ENCODE measurements around the gene BCL7C.

DNA sequence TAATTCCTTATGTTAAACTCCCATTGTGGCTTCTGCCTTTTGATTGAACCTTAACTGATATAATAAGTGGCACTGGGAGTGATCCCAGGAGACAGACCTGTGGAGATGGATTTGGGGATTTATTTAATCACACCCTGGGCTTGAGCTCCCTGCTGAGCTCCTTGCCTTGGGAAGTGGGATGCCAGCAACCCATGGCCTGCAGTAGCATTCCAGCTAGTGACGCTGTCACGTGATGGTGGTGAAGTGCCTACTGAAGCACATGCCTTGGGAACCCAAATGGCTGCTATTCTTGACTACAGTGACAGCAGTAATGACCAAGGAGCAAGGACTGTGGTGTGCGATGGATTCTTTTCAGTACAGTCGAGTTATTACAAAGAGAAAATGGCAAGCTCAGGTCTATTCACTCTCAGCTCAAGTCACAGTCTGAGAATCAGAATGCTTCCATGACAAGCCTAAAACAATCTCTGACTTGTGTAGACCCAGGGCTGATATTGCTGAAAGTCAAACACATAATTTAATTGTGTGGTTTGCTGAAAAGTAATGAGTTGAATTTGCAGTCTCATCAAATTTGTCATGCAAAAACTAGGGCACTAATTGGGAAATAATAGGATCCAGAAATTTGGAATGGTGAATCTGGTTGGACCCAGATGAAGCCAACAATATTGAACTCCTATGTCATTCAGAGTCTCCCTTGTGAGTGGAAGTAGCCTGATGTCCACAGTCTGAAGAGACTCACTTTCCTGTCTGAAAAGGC, 47.1 kb downstream of the BCL7C start:
- TF ChIP-seq, protein P1, sequence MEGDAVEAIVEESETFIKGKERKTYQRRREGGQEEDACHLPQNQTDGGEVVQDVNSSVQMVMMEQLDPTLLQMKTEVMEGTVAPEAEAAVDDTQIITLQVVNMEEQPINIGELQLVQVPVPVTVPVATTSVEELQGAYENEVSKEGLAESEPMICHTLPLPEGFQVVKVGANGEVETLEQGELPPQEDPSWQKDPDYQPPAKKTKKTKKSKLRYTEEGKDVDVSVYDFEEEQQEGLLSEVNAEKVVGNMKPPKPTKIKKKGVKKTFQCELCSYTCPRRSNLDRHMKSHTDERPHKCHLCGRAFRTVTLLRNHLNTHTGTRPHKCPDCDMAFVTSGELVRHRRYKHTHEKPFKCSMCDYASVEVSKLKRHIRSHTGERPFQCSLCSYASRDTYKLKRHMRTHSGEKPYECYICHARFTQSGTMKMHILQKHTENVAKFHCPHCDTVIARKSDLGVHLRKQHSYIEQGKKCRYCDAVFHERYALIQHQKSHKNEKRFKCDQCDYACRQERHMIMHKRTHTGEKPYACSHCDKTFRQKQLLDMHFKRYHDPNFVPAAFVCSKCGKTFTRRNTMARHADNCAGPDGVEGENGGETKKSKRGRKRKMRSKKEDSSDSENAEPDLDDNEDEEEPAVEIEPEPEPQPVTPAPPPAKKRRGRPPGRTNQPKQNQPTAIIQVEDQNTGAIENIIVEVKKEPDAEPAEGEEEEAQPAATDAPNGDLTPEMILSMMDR (IDR thresholded peaks at IDR 0.05), result no peak
- TF ChIP-seq POLR2A (IDR thresholded peaks at IDR 0.05), result no peak

Measured in lower leg skin (tissue), 3 donors.